Common myeloid progenitor, CD34-positive (primary cell): Measurements from ENCODE around the gene TMEM132A.

ENCODE experiments used
- CTCF ChIA-PET: fragments of 350-600 bp; sonication (Branson Sonifier 250); formaldehyde crosslinking; loops from one replicate; lab custom pipeline; 2021; ENCODE audit warnings: antibody characterized with exemption; lab: Charles Lee
- POLR2A ChIA-PET: fragments of 350-600 bp; sonication (Branson Sonifier 250); formaldehyde crosslinking; loops from one replicate; lab custom pipeline; 2021; ENCODE audit warnings: antibody characterized with exemption; lab: Charles Lee
- DNase-seq, 3 donors: peaks; one replicate each; pipeline versions ENCODE4 v3.0.0 to v3.0.0-alpha.2; 2013
- H3K27ac ChIP-seq, 2 experiments: 1 replicate in 1 of 2; 2 replicates in 1 of 2; pipeline ENCODE4 v1.7.0; 2013; ENCODE audit warnings: inconsistent platforms in 2 of 2, low read length in 2 of 2, mild to moderate bottlenecking in 2 of 2, low read depth in 1 of 2, moderate library complexity in 1 of 2; ENCODE audit not compliant: severe bottlenecking in 2 of 2, insufficient read depth in 1 of 2, poor library complexity in 1 of 2
- H3K27me3 ChIP-seq, 5 experiments: replicated peaks in 2 of 5; 1 replicate in 3 of 5; 2 replicates in 2 of 5; pipeline versions ENCODE4 v1.6.1 to v1.7.0; 2013; ENCODE audit warnings: low read length in 4 of 5, mild to moderate bottlenecking in 2 of 5, moderate library complexity in 2 of 5, inconsistent platforms in 1 of 5; ENCODE audit not compliant: insufficient read depth in 5 of 5, control insufficient read depth in 4 of 5
- H3K36me3 ChIP-seq, 4 experiments: 1 replicate in 2 of 4; 2 replicates in 2 of 4; pipeline versions ENCODE4 v1.6.1 to v1.7.0; 2013; ENCODE audit warnings: low read length in 3 of 4, control low read depth in 1 of 4, mild to moderate bottlenecking in 1 of 4; ENCODE audit not compliant: control insufficient read depth in 4 of 4, insufficient read depth in 4 of 4
- H3K4me1 ChIP-seq, 4 experiments: 1 replicate in 3 of 4; 2 replicates in 1 of 4; pipeline versions ENCODE4 v1.6.1 to v1.7.1; 2013; ENCODE audit warnings: low read length in 3 of 4, mild to moderate bottlenecking in 3 of 4, control low read depth in 1 of 4, inconsistent platforms in 1 of 4, moderate library complexity in 1 of 4; ENCODE audit not compliant: control insufficient read depth in 4 of 4, insufficient read depth in 4 of 4; ENCODE audit errors: control extremely low read depth in 1 of 4
- H3K4me3 ChIP-seq, 7 experiments: 1 replicate in 4 of 7; 2 replicates in 3 of 7; pipeline versions ENCODE4 v1.5.1 to v1.7.0; 2013; ENCODE audit warnings: mild to moderate bottlenecking in 7 of 7, low read length in 6 of 7, moderate library complexity in 6 of 7, inconsistent platforms in 2 of 7, low read depth in 2 of 7, control low read depth in 1 of 7; ENCODE audit not compliant: insufficient read depth in 4 of 7, control insufficient read depth in 1 of 7; ENCODE audit errors: extremely low read depth in 1 of 7
- H3K9me3 ChIP-seq, 5 experiments: 1 replicate in 4 of 5; 2 replicates in 1 of 5; pipeline versions ENCODE4 v1.6.1 to v1.7.1; 2013; ENCODE audit warnings: low read length in 4 of 5, mild to moderate bottlenecking in 2 of 5, inconsistent platforms in 1 of 5, low read depth in 1 of 5, moderate library complexity in 1 of 5; ENCODE audit not compliant: control insufficient read depth in 4 of 5, insufficient read depth in 2 of 5; ENCODE audit errors: control extremely low read depth in 1 of 5
- WGBS: methylation state at CpG from one replicate; pipeline ENCODE4 v1.1.5; 2013; ENCODE audit not compliant: insufficient coverage; 5-methylcytosine and 5-hydroxymethylcytosine counted together

The TMEM132A gene

GRCh38 chr11:60947700-60948099 lies 23.4 kb downstream of the TMEM132A start:
- WGBS, result 57% methylated on average over 1 of the region's 2 CpGs
- CTCF ChIA-PET, result interaction anchor here (1.3 kb wide), 1 partner anchor 14 kb away, joined by 3 read pairs; no protein-coding TSS in a partner anchor

GRCh38 chr11:60948250-60948649 lies 24.0 kb downstream of the TMEM132A start:
- ChIA-PET CTCF (interaction anchor here (1.3 kb wide), 1 partner anchor 13 kb away, joined by 3 read pairs; no protein-coding TSS in a partner anchor), POLR2A (interaction anchor here (0.6 kb wide), 1 partner anchor 23 kb away, joined by 3 read pairs; no protein-coding TSS in a partner anchor)
- Histone ChIP-seq H3K36me3 (no peaks in the 10 kb centered on the region), H3K27me3 (peaks cover 0 to 57% (median 20%) of the 10 kb centered on the region in 5 experiments), H3K4me3 (no peak overlapping the region), H3K4me1 (peaks cover 6 to 23% (median 20%) of the 10 kb centered on the region in 4 experiments), H3K27ac (no peak overlapping the region), H3K9me3 (no peaks in the 10 kb centered on the region)
- peak in 1 of 3 donors; percentile 10 for DNase-seq
- 76% methylated on average over 3 of the region's 5 CpGs for WGBS

More at GRCh38 chr11:60947700-60948099, 23.4 kb downstream of the TMEM132A start:
- Histone ChIP-seq H3K9me3 (no peaks in the 10 kb centered on the region), H3K27me3 (peaks cover 0 to 52% (median 20%) of the 10 kb centered on the region in 5 experiments), H3K36me3 (no peaks in the 10 kb centered on the region), H3K4me3 (no peak overlapping the region), H3K4me1 (peaks cover 2 to 21% (median 20%) of the 10 kb centered on the region in 4 experiments), H3K27ac (no peak overlapping the region)
- no peak for DNase-seq
- POLR2A ChIA-PET, result no interaction called here

GRCh38 chr11:60950024-60950423 lies 25.8 kb downstream of the TMEM132A start:
- Histone ChIP-seq H3K27me3 (peaks cover 0 to 67% (median 24%) of the 10 kb centered on the region in 5 experiments), H3K9me3 (no peaks in the 10 kb centered on the region), H3K27ac (no peak overlapping the region), H3K36me3 (no peaks in the 10 kb centered on the region), H3K4me1 (peaks cover 6 to 22% (median 20%) of the 10 kb centered on the region in 4 experiments), H3K4me3 (peak overlapping the region in 1 of 7 experiments; percentile 25)
- ChIA-PET POLR2A (no interaction called here), CTCF (interaction anchor here (0.6 to 2.3 kb wide), 3 partner anchors 10 to 36 kb away, joined by 3 to 6 read pairs (median 4); partner anchors contain the start of gene TMEM109)
- DNase-seq, result no peak
- WGBS, result 81% methylated on average over 3 of the region's 6 CpGs

GRCh38 chr11:60950933-60951605 lies 26.8 kb downstream of the TMEM132A start:
- H3K27me3 ChIP-seq, result peaks cover 0 to 74% (median 27%) of the 10 kb centered on the region in 5 experiments
- DNase-seq, result peak in 2 of 3 donors; percentile 30 to 55
- no peaks in the 10 kb centered on the region for H3K36me3 ChIP-seq
- CTCF ChIA-PET, result interaction anchor here (1.0 to 2.3 kb wide), 2 partner anchors 11 to 33 kb away, joined by 3 to 6 read pairs; no protein-coding TSS in a partner anchor
- H3K4me1 ChIP-seq, result peaks cover 6 to 25% (median 19%) of the 10 kb centered on the region in 4 experiments
- no peaks in the 10 kb centered on the region for H3K9me3 ChIP-seq
- H3K4me3 ChIP-seq, result peak overlapping the region in 4 of 7 experiments; percentile 60 to 82 (median 74)
- WGBS, result 8% methylated on average over 69 of the region's 86 CpGs
- POLR2A ChIA-PET, result interaction anchor here (0.6 kb wide), 1 partner anchor 195 kb away, joined by 6 read pairs; no protein-coding TSS in a partner anchor
- H3K27ac ChIP-seq, result no peak overlapping the region

GRCh38 chr11:60951606-60951903 lies 27.3 kb downstream of the TMEM132A start:
- H3K4me1 ChIP-seq, result peaks cover 6 to 25% (median 19%) of the 10 kb centered on the region in 4 experiments
- H3K36me3 ChIP-seq, result no peaks in the 10 kb centered on the region
- H3K4me3 ChIP-seq, result peak overlapping the region; percentile 20 to 82 (median 60)
- H3K27ac ChIP-seq, result no peak overlapping the region
- DNase-seq, result no peak
- ChIA-PET CTCF (no interaction called here), POLR2A (no interaction called here)
- 2% methylated on average over 8 of the region's 8 CpGs for WGBS
- H3K27me3 ChIP-seq, result peaks cover 0 to 74% (median 27%) of the 10 kb centered on the region in 5 experiments
- H3K9me3 ChIP-seq, result no peaks in the 10 kb centered on the region

GRCh38 chr11:60951904-60952741 lies 27.9 kb downstream of the TMEM132A start, which contains the start of gene SLC15A3:
TSS of gene SLC15A3 (minus strand) at chr11:60952176. CDS start at chr11:60951551, 625 bp downstream.
- Histone ChIP-seq H3K4me1 (peaks cover 6 to 25% (median 19%) of the 10 kb centered on the region in 4 experiments), H3K36me3 (no peaks in the 10 kb centered on the region), H3K9me3 (no peaks in the 10 kb centered on the region), H3K27me3 (peaks cover 0 to 74% (median 26%) of the 10 kb centered on the region in 5 experiments), H3K27ac (no peak within 1 kb of the TSS), H3K4me3 (peak within 1 kb of the TSS; percentile 20 to 82 (median 60))
- CTCF ChIA-PET, result interaction anchor here (1.4 kb wide), 1 partner anchor 11 kb away, joined by 4 read pairs; no protein-coding TSS in a partner anchor
- POLR2A ChIA-PET, result no interaction called here
- peak; percentile 66 to 91 (median 89) for DNase-seq
- under 1% methylated on average over 17 of the region's 23 CpGs for WGBS
